Adipocyte (in vitro differentiated cells): ENCODE data around the gene NR2F1.

ENCODE experiments used
- DNase-seq: peaks from one replicate; pipeline ENCODE4 v3.0.0-alpha.2; 2015; ENCODE audit warnings: low read depth
- H3K27me3 ChIP-seq: replicated peaks from 2 replicates; pipeline ENCODE4 v1.7.0; 2013; ENCODE audit warnings: mild to moderate bottlenecking, low read length, moderate library complexity; ENCODE audit not compliant: control insufficient read depth, insufficient read depth
- H3K36me3 ChIP-seq: 2 replicates; pipeline ENCODE4 v1.7.0; 2013; ENCODE audit warnings: low read length, mild to moderate bottlenecking, moderate library complexity; ENCODE audit not compliant: control insufficient read depth, insufficient read depth, severe bottlenecking
- H3K4me1 ChIP-seq: 2 replicates; pipeline ENCODE4 v1.7.0; 2013; ENCODE audit warnings: mild to moderate bottlenecking, low read length, moderate library complexity; ENCODE audit not compliant: control insufficient read depth, insufficient read depth
- H3K4me3 ChIP-seq: 2 replicates; pipeline ENCODE4 v1.7.0; 2013; ENCODE audit warnings: mild to moderate bottlenecking, low read length, moderate library complexity
- H3K9ac ChIP-seq: 2 replicates; pipeline ENCODE4 v1.7.0; 2013; ENCODE audit warnings: mild to moderate bottlenecking, low read length, moderate library complexity
- H3K9me3 ChIP-seq: 2 replicates; pipeline ENCODE4 v1.7.0; 2013; ENCODE audit warnings: mild to moderate bottlenecking, low read length, moderate library complexity; ENCODE audit not compliant: control insufficient read depth

NR2F1 gene

GRCh38 chr5:93611976-93612854 lies 29.2 kb downstream of the NR2F1 start:
- H3K27me3 ChIP-seq: peaks cover 58% of the 10 kb centered on the region
- no peaks in the 10 kb centered on the region for H3K36me3 ChIP-seq
- peak; percentile 69 for DNase-seq
- H3K4me1 ChIP-seq: peaks cover 14% of the 10 kb centered on the region
- H3K9ac ChIP-seq: no peak overlapping the region
- H3K9me3 ChIP-seq: peaks cover 8% of the 10 kb centered on the region
- peak overlapping the region; percentile 71 for H3K4me3 ChIP-seq

GRCh38 chr5:93612855-93613243 lies 29.8 kb downstream of the NR2F1 start:
- H3K4me1 ChIP-seq: peaks cover 8% of the 10 kb centered on the region
- peak overlapping the region; percentile 57 for H3K4me3 ChIP-seq
- peaks cover 58% of the 10 kb centered on the region for H3K27me3 ChIP-seq
- H3K36me3 ChIP-seq: no peaks in the 10 kb centered on the region
- DNase-seq: no peak
- peaks cover 8% of the 10 kb centered on the region for H3K9me3 ChIP-seq
- H3K9ac ChIP-seq: no peak overlapping the region

- Histone ChIP-seq H3K4me1 (peaks cover 13% of the 10 kb centered on the region), H3K9ac (no peak overlapping the region), H3K36me3 (no peaks in the 10 kb centered on the region), H3K9me3 (no peaks in the 10 kb centered on the region), H3K4me3 (no peak overlapping the region), H3K27me3 (peaks cover 20% of the 10 kb centered on the region)
- DNase-seq: no peak
These were observed 33.6 kb downstream of the NR2F1 start for GRCh38 chr5:93616538-93617174.

GRCh38 chr5:93620487-93621326 lies 37.7 kb downstream of the NR2F1 start:
- Histone ChIP-seq H3K36me3 (no peaks in the 10 kb centered on the region), H3K4me3 (peak overlapping the region; percentile 87), H3K27me3 (no peaks in the 10 kb centered on the region), H3K9ac (peak overlapping the region; percentile 79), H3K9me3 (no peaks in the 10 kb centered on the region), H3K4me1 (peaks cover 5% of the 10 kb centered on the region)
- DNase-seq: peak; percentile 90

GRCh38 chr5:93621327-93621798 lies 38.3 kb downstream of the NR2F1 start:
- Histone ChIP-seq H3K9ac (peak overlapping the region; percentile 39), H3K36me3 (no peaks in the 10 kb centered on the region), H3K4me3 (peak overlapping the region; percentile 87), H3K27me3 (no peaks in the 10 kb centered on the region), H3K9me3 (no peaks in the 10 kb centered on the region), H3K4me1 (peaks cover 5% of the 10 kb centered on the region)
- DNase-seq: peak; percentile 86

GRCh38 chr5:93622240-93622885 lies 39.3 kb downstream of the NR2F1 start:
- no peaks in the 10 kb centered on the region for H3K36me3 ChIP-seq
- peak; percentile 67 for DNase-seq
- no peaks in the 10 kb centered on the region for H3K27me3 ChIP-seq
- no peak overlapping the region for H3K9ac ChIP-seq
- H3K9me3 ChIP-seq: no peaks in the 10 kb centered on the region
- peaks cover 5% of the 10 kb centered on the region for H3K4me1 ChIP-seq
- H3K4me3 ChIP-seq: no peak overlapping the region

GRCh38 chr5:93623153-93623552 lies 40.1 kb downstream of the NR2F1 start:
- DNase-seq: no peak
- Histone ChIP-seq H3K27me3 (no peaks in the 10 kb centered on the region), H3K36me3 (no peaks in the 10 kb centered on the region), H3K4me3 (no peak overlapping the region), H3K9me3 (no peaks in the 10 kb centered on the region), H3K4me1 (peaks cover 5% of the 10 kb centered on the region), H3K9ac (no peak overlapping the region)

GRCh38 chr5:93626801-93627200 lies 43.8 kb downstream of the NR2F1 start:
- Histone ChIP-seq H3K4me1 (no peaks in the 10 kb centered on the region), H3K36me3 (no peaks in the 10 kb centered on the region), H3K4me3 (no peak overlapping the region), H3K27me3 (no peaks in the 10 kb centered on the region), H3K9me3 (no peaks in the 10 kb centered on the region), H3K9ac (no peak overlapping the region)
- DNase-seq: no peak

GRCh38 chr5:93632327-93632726 lies 49.3 kb downstream of the NR2F1 start:
- peak; percentile 33 for DNase-seq
- no peaks in the 10 kb centered on the region for H3K36me3 ChIP-seq
- no peaks in the 10 kb centered on the region for H3K9me3 ChIP-seq
- no peaks in the 10 kb centered on the region for H3K27me3 ChIP-seq
- peaks cover 2% of the 10 kb centered on the region for H3K4me1 ChIP-seq
- H3K4me3 ChIP-seq: no peak overlapping the region
- H3K9ac ChIP-seq: no peak overlapping the region

- Histone ChIP-seq H3K36me3 (no peaks in the 10 kb centered on the region), H3K4me1 (peaks cover 2% of the 10 kb centered on the region), H3K9me3 (no peaks in the 10 kb centered on the region), H3K27me3 (no peaks in the 10 kb centered on the region), H3K9ac (no peak overlapping the region), H3K4me3 (no peak overlapping the region)
- no peak for DNase-seq
These were observed 53.0 kb downstream of the NR2F1 start for GRCh38 chr5:93635991-93636390.
